ENCODE data around the gene AMPD3. TPM values are rescaled to one million over a fixed set of nuclear protein-coding genes. Genes with fewer than 3 reads are reported as not detected.

The AMPD3 gene
- total and polyA plus RNA-seq, 7 donors: 23.5 to 120 (median 67.7) TPM

DNA sequence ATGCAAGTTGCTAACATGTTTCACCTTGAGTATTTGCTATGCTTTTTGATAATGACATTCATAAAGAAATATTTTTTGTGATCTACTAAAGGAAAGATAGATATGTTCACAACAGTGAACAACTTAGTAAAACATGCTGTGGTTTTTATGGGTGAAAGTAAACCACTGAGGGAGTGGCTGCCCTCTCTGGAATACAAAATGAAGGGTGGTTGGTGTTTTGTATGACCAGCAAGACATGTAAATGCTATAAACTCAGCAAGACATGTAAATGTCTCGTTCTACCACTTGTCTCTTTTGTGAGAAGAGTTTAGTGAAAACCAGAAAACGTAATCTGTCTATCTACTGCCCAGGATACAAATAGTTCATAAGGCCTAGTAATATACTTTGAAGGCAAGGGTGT is 7.6 kb upstream of the AMPD3 start:
- peaks cover 9% of the 10 kb centered on the region for H3K4me1 ChIP-seq
- intact Hi-C loops (cut with DNase I): no loop called here
- no peaks in the 10 kb centered on the region for H3K9me3 ChIP-seq
- TF ChIP-seq, protein P1, sequence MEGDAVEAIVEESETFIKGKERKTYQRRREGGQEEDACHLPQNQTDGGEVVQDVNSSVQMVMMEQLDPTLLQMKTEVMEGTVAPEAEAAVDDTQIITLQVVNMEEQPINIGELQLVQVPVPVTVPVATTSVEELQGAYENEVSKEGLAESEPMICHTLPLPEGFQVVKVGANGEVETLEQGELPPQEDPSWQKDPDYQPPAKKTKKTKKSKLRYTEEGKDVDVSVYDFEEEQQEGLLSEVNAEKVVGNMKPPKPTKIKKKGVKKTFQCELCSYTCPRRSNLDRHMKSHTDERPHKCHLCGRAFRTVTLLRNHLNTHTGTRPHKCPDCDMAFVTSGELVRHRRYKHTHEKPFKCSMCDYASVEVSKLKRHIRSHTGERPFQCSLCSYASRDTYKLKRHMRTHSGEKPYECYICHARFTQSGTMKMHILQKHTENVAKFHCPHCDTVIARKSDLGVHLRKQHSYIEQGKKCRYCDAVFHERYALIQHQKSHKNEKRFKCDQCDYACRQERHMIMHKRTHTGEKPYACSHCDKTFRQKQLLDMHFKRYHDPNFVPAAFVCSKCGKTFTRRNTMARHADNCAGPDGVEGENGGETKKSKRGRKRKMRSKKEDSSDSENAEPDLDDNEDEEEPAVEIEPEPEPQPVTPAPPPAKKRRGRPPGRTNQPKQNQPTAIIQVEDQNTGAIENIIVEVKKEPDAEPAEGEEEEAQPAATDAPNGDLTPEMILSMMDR (IDR thresholded peaks at IDR 0.05): no peak
- no peaks in the 10 kb centered on the region for H3K36me3 ChIP-seq (ENCODE audit: insufficient read depth in 1 of 2, low read depth in 1 of 2)
- peaks cover 0 to 7% (median 0%) of the 10 kb centered on the region in 3 donors for H3K27me3 ChIP-seq (ENCODE audit: insufficient read depth in 3 of 3, low read length in 2 of 3)
- ATAC-seq (no peak), DNase-seq (no peak)
- H3K4me3 ChIP-seq: no peak overlapping the region
- no peak overlapping the region for H3K27ac ChIP-seq
- 96 to 97% (median 96%) methylated on average over 2 of the region's 2 CpGs for WGBS, 3 donors

DNA sequence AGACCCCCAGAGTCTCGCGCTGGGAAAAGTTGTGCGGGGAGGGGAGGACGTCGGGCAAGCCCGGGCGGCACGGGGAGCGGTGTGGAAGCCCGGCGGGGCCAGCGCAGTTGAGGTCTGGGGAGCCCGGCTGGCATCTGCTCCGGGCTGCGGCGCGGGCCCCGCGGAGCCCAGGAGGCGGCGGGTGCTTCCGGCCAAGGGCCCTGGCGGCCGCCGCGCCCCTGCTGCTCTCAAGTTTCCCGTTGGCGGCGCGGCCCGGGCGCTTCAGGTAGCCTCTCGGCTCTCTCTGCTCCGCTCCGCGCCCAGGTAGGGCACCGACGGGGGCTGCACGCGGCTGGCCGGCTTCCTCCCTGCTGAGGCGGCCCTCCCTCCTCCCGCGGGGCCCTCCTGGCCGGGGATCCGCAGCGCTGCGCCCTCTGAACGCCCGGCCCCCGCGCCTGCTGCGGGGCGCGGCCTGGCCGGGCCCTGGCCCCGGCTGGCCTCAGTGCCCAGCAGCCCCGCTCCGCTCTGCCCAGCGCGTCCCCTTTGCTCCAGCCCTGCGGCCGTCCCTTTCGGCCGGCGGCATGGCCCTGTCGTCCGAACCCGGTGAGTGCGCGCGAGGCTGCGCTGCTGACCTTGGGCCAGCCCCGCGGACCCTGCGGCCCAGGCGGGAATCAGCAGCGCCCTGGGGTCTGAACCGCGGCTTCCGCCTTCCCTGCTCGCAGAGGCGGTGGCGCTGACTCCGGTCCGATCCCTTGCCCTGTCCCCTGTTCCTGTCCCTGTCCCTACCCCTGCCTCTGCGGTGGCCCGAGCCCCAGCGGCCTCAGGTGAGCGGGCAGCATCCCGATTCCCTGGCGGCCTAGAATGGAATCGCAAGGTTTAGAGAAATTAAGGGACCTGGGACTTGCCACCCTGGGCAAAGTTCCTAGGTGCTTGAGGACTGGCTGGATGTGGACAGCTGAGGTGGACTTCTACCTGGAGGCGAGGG is 4.3 kb upstream of the AMPD3 start:
- Histone ChIP-seq H3K9me3 (no peaks in the 10 kb centered on the region), H3K27ac (peak overlapping the region; percentile 19), H3K36me3 (ENCODE audit: insufficient read depth in 1 of 2, low read depth in 1 of 2) (no peaks in the 10 kb centered on the region), H3K27me3 (ENCODE audit: insufficient read depth in 3 of 3, low read length in 2 of 3) (peaks cover 0 to 7% (median 0%) of the 10 kb centered on the region in 3 donors), H3K4me3 (peak overlapping the region; percentile 69), H3K4me1 (peaks cover 16% of the 10 kb centered on the region)
- TF ChIP-seq, protein P1 (IDR thresholded peaks at IDR 0.05): no peak
- whole genome bisulfite sequencing, 3 donors: 9 to 19% (median 13%) methylated on average over 48 to 94 of the region's 94 CpGs
- DNase-seq (peak; percentile 41 to 60), ATAC-seq (peak in 1 of 4 donors; percentile 7)
- intact Hi-C loops (cut with DNase I): loop anchor here in 1 of 2 donors (10.0 kb wide), 1 partner anchor 64 kb away; no protein-coding TSS in a partner anchor

DNA sequence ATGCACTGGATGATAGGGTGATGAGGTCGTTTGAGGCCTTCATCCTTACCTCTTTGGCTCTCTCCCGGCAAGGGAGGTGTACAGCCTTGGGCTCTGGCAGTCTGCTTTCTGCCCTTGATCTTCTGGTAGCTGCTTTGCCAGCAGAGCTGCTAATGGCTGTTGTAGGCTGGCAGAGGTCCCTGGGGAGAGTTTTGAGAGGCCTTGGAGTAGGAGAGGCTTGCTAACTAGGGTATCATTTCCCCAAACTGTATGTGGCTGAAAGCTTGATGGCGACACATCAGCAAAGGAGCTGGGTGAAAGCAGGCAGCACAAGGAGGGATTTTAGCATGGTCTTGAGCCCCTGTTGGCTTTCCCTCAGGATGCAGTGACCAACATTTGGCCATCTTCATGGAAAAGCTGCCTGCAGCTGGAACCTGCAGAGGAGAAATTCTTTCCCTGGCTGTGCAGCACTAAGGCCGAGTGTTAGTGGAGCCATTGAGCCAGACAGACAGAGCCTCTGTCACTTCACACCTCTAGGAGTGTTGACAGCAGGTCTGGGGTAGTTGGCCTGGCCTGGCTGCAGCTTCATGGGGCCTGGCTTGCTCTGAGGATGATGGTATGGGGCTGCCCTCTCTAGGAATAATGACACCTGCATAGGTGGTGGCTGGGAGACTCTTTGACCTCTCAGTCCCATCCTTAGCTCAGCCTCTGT is 3.5 kb upstream of the AMPD3 start:
- no peak for DNase-seq
- Histone ChIP-seq H3K4me1 (peaks cover 16% of the 10 kb centered on the region), H3K36me3 (ENCODE audit: insufficient read depth in 1 of 2, low read depth in 1 of 2) (no peaks in the 10 kb centered on the region), H3K9me3 (no peaks in the 10 kb centered on the region), H3K27ac (peak overlapping the region; percentile 19), H3K4me3 (peak overlapping the region; percentile 69), H3K27me3 (ENCODE audit: insufficient read depth in 3 of 3, low read length in 2 of 3) (peaks cover 0 to 7% (median 0%) of the 10 kb centered on the region in 3 donors)
- WGBS, 3 donors: 28 to 53% (median 36%) methylated on average over 4 of the region's 4 CpGs
- TF ChIP-seq, protein P1 (IDR thresholded peaks at IDR 0.05): no peak
- no peak for ATAC-seq
- intact Hi-C loops (cut with DNase I): loop anchor here in 1 of 2 donors (2.0 to 10.0 kb wide), 2 partner anchors 39 to 63 kb away; no protein-coding TSS in a partner anchor

DNA sequence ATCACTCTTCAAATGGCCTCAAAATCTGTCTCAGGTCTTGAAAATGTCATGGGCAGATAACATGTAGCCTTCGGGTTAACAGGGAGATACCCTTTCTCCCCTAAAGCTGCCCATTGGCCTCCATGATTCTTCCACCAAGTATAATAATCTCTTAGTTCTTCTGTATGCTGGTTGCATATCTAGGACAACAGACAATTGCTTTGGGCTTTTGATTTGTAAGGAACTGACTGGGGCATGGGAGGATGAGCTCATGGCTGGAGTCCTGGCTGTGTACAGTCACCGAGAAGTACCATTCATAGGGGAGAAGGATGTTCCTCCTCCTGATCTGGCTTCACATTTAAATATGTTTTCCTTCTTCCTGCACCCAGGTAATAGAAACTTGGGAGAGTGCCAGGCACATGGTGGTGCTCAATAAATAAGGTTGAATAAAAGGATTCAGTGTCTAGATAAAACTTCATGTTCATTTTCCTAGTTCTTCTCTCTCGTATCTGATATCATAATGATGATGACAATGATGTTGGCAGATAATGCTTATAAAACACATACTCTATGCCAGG is 2.8 kb upstream of the AMPD3 start:
- H3K27me3 ChIP-seq (ENCODE audit: insufficient read depth in 3 of 3, low read length in 2 of 3): peaks cover 0 to 7% (median 0%) of the 10 kb centered on the region in 3 donors
- DNase-seq (no peak), ATAC-seq (no peak)
- no peak overlapping the region for H3K27ac ChIP-seq
- intact Hi-C loops (cut with DNase I): loop anchor here in 1 of 2 donors (2.0 to 10.0 kb wide), 2 partner anchors 39 to 63 kb away; no protein-coding TSS in a partner anchor
- no peak overlapping the region for H3K4me3 ChIP-seq
- no peaks in the 10 kb centered on the region for H3K9me3 ChIP-seq
- peaks cover 0 to 2% of the 10 kb centered on the region in 2 donors for H3K36me3 ChIP-seq (ENCODE audit: insufficient read depth in 1 of 2, low read depth in 1 of 2)
- WGBS, 3 donors: 93 to 99% (median 97%) methylated on average over 3 of the region's 3 CpGs
- H3K4me1 ChIP-seq: peaks cover 16% of the 10 kb centered on the region
- TF ChIP-seq, protein P1 (IDR thresholded peaks at IDR 0.05): no peak
